Measurements from ENCODE around the gene NMNAT2.
A peak's percentile ranks its signal among the peaks of the same experiment; 100 is the strongest.

Gene NMNAT2

GRCh38 chr1:183282101-183282855 lies 135.9 kb downstream of the NMNAT2 start:
- Histone ChIP-seq H3K9ac (ENCODE audit: low read length) (no peak overlapping the region), H3K9me3 (ENCODE audit: low read length) (no peaks in the 10 kb centered on the region), H3K27ac (ENCODE audit: low read depth, low read length, poor library complexity, severe bottlenecking) (no peak overlapping the region), H4K20me1 (ENCODE audit: insufficient read depth, low read length) (no peaks in the 10 kb centered on the region), H3K79me2 (ENCODE audit: insufficient read depth, low read length) (no peaks in the 10 kb centered on the region), H2AFZ (ENCODE audit: low read length) (no peak overlapping the region), H3K9me2 (ENCODE audit: low read depth, low read length) (no peaks in the 10 kb centered on the region), H3K4me2 (ENCODE audit: low read length) (no peak overlapping the region), H3F3A (ENCODE audit: insufficient read depth, low read length) (no peaks in the 10 kb centered on the region), H3K36me3 (ENCODE audit: insufficient read depth, low read length) (no peaks in the 10 kb centered on the region), H3K4me3 (ENCODE audit: low read depth, low read length, poor library complexity, severe bottlenecking) (no peak overlapping the region), H3K27me3 (ENCODE audit: insufficient read depth, low read length) (peaks cover 3% of the 10 kb centered on the region; the same call in 1 of the 2 replicates), H3K4me1 (ENCODE audit: insufficient read depth, low read length, severe bottlenecking) (no peaks in the 10 kb centered on the region)
- no peak for TF ChIP-seq EZH2 (IDR thresholded peaks at IDR 0.05; ENCODE audit: borderline replicate concordance, low read length)
- no peak for TF ChIP-seq CTCF (IDR thresholded peaks at IDR 0.05; ENCODE audit: low read length)

GRCh38 chr1:183281553-183282091 lies 136.6 kb downstream of the NMNAT2 start:
- Histone ChIP-seq H2AFZ (ENCODE audit: low read length) (no peak overlapping the region), H3K9me2 (ENCODE audit: low read depth, low read length) (no peaks in the 10 kb centered on the region), H3F3A (ENCODE audit: insufficient read depth, low read length) (no peaks in the 10 kb centered on the region), H3K4me3 (ENCODE audit: low read depth, low read length, poor library complexity, severe bottlenecking) (no peak overlapping the region), H3K27me3 (ENCODE audit: insufficient read depth, low read length) (peaks cover 3% of the 10 kb centered on the region; the same call in 1 of the 2 replicates), H4K20me1 (ENCODE audit: insufficient read depth, low read length) (no peaks in the 10 kb centered on the region), H3K79me2 (ENCODE audit: insufficient read depth, low read length) (no peaks in the 10 kb centered on the region), H3K4me2 (ENCODE audit: low read length) (no peak overlapping the region), H3K4me1 (ENCODE audit: insufficient read depth, low read length, severe bottlenecking) (no peaks in the 10 kb centered on the region), H3K9ac (ENCODE audit: low read length) (no peak overlapping the region), H3K9me3 (ENCODE audit: low read length) (no peaks in the 10 kb centered on the region), H3K27ac (ENCODE audit: low read depth, low read length, poor library complexity, severe bottlenecking) (no peak overlapping the region), H3K36me3 (ENCODE audit: insufficient read depth, low read length) (no peaks in the 10 kb centered on the region)
- peak; percentile 87 for TF ChIP-seq CTCF (IDR thresholded peaks at IDR 0.05; ENCODE audit: low read length)
- no peak for TF ChIP-seq EZH2 (IDR thresholded peaks at IDR 0.05; ENCODE audit: borderline replicate concordance, low read length)

- H3K79me2 ChIP-seq (ENCODE audit: insufficient read depth, low read length) = no peaks in the 10 kb centered on the region
- H3K27ac ChIP-seq (ENCODE audit: low read depth, low read length, poor library complexity, severe bottlenecking) = no peak overlapping the region
- TF ChIP-seq EZH2 (IDR thresholded peaks at IDR 0.05; ENCODE audit: borderline replicate concordance, low read length) (no peak), CTCF (IDR thresholded peaks at IDR 0.05; ENCODE audit: low read length) (no peak)
- no peaks in the 10 kb centered on the region for H3F3A ChIP-seq (ENCODE audit: insufficient read depth, low read length)
- H2AFZ ChIP-seq (ENCODE audit: low read length) = no peak overlapping the region
- no peaks in the 10 kb centered on the region for H3K36me3 ChIP-seq (ENCODE audit: insufficient read depth, low read length)
- H3K9me2 ChIP-seq (ENCODE audit: low read depth, low read length) = no peaks in the 10 kb centered on the region
- H3K9ac ChIP-seq (ENCODE audit: low read length) = no peak overlapping the region
- H3K9me3 ChIP-seq (ENCODE audit: low read length) = no peaks in the 10 kb centered on the region
- no peaks in the 10 kb centered on the region for H3K4me1 ChIP-seq (ENCODE audit: insufficient read depth, low read length, severe bottlenecking)
- H4K20me1 ChIP-seq (ENCODE audit: insufficient read depth, low read length) = no peaks in the 10 kb centered on the region
- no peak overlapping the region for H3K4me2 ChIP-seq (ENCODE audit: low read length)
- H3K27me3 ChIP-seq (ENCODE audit: insufficient read depth, low read length) = peaks cover 3% of the 10 kb centered on the region; the same call in 1 of the 2 replicates
- H3K4me3 ChIP-seq (ENCODE audit: low read depth, low read length, poor library complexity, severe bottlenecking) = no peak overlapping the region
Observed at GRCh38 chr1:183281039-183281438, 137.1 kb downstream of the NMNAT2 start.

Measured in OCI-LY1 (cell line).